A549 (cell line): ENCODE results near the gene FHIT.

Experiments
- CTCF ChIP-seq: fragments of >200 bp; sonication (Bioruptor Twin); formaldehyde crosslinking; IDR thresholded peaks from 3 replicates; pipeline ENCODE4 v1.5.1; 2016
- MAX ChIP-seq: IDR thresholded peaks from 2 replicates; pipeline ENCODE4 v1.6.1; 2012
- POLR2A ChIP-seq: IDR thresholded peaks from 2 replicates; pipeline ENCODE4 v1.6.1; 2012; ENCODE audit warnings: mild to moderate bottlenecking, low read length
- SMC3 ChIP-seq: fragments of >200 bp; sonication (Bioruptor Twin); formaldehyde crosslinking; IDR thresholded peaks from 3 replicates; pipeline ENCODE4 v1.6.1; 2018; ENCODE audit warnings: inconsistent platforms

- TF ChIP-seq CTCF (no peak), POLR2A (no peak), SMC3 (no peak), MAX (no peak)
These were observed 183.2 kb downstream of the FHIT start for GRCh38 chr3:61068084-61068483.
